Retina (tissue), 1 donor: ENCODE data around the gene PCDHGA8.
"Not testable (repeated sequence)": the region's sequence is repeated elsewhere in the genome, so short reads cannot be mapped to it uniquely, and the experiment has no call there.

Experiments used
- DNase-seq: peaks from one replicate; pipeline ENCODE4 v3.0.0-alpha.2; 2016

The PCDHGA8 gene

DNA sequence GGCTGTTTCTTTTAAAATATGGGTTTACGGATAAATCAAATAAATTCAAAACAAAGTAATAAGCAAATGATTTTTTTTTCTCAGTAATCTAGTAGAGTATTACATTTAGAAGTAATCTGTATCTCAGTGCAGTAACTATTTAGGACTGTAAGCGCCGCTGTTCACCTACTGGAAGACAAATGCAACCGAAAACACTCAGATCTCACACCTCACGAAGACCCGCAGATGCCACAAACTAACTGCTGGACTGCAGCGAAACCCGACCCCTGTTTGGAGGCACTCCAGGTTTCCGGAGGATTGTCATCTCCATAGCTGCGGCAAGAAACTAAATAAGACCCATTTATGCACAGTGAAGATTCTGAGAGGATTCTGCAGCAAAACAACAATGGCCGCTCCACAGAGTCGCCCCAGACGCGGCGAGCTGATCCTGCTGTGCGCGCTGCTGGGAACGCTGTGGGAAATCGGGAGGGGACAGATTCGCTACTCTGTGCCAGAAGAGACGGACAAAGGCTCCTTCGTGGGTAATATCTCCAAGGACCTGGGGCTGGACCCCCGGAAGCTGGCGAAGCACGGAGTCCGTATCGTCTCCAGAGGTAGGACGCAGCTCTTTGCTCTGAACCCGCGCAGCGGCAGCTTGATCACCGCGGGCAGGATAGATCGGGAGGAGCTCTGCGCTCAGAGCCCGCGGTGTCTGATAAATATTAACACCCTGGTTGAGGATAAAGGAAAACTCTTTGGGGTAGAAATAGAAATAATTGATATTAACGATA, at the start of gene PCDHGA8:
Gene PCDHGA8 (plus strand): TSS at position 205 of the 770 bp plus-strand sequence. CDS start 181 bp downstream, at position 386.
- DNase-seq = no peak

DNA sequence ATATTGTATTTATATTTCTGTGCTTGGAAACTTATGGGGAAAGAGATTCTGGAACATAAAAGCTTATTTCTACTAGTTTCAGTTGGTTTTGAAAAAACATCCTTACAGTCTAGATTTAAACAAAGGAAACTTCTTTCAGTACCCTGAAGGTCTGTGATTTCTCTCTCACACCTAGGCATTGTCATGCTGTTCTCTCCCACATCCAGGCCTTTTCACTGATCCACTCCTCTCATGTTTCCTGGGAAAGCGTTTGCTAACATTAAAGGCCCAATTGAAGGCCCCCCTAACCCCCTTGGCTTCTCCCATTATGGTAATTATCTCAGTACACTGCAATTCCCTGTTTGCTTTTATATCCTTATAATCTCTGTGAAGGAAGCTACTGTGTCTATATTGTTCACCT, 49.7 kb upstream of the PCDHGA8 start:
- no peak for DNase-seq

DNA sequence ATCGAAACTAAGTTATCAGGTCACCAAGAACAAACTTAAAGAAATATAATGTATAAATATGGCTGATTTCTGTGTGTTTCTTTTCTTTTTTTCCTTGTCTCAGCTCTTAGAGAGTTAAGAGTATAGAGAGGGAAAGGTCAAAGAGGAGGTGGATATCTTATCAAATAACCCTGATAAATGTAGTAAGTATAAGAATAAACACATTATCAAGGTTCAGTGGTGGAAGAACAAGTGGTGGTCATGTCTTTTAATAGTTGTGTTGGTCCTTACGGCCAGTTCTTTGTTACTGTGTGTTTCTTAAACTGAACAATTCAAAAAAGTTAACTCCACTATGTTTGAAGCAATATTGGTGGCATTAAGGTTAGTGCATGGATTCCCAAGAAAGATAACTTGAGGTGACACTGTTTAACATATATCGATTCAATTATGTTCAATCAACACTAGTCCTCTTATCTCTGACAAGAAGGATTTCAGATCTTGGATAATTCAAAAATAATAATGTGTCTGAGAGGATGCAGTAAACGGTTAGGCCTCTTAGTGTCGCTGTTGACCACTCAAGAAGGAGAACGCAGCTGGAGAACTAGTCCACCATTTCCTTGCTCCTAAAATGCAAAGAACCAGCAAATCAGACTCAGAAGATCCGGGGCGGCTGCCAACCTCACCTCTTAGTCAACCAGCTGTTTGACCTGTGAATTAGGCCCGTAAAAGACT, 49.0 kb upstream of the PCDHGA8 start, which contains the start of gene PCDHGA3:
Gene PCDHGA3 (plus strand): TSS at position 588 of the 711 bp plus-strand sequence. CDS start 205 bp downstream, outside the sequence.
- DNase-seq = peak; percentile 37

GRCh38 chr5:141343953-141344463, 48.4 kb upstream of the PCDHGA8 start:
- DNase-seq = no peak

GRCh38 chr5:141345327-141345726, 47.1 kb upstream of the PCDHGA8 start:
- no peak for DNase-seq

DNA sequence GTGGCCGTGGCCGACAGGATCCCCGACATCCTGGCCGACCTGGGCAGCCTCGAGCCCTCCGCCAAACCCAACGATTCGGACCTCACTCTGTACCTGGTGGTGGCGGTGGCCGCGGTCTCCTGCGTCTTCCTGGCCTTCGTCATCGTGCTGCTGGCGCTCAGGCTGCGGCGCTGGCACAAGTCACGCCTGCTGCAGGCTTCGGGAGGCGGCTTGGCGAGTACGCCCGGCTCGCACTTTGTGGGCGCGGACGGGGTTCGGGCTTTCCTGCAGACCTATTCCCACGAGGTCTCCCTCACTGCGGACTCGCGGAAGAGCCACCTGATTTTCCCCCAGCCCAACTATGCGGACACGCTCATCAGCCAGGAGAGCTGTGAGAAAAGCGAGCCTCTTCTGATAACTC, 46.4 kb upstream of the PCDHGA8 start:
- DNase-seq = not testable (repeated sequence)

DNA sequence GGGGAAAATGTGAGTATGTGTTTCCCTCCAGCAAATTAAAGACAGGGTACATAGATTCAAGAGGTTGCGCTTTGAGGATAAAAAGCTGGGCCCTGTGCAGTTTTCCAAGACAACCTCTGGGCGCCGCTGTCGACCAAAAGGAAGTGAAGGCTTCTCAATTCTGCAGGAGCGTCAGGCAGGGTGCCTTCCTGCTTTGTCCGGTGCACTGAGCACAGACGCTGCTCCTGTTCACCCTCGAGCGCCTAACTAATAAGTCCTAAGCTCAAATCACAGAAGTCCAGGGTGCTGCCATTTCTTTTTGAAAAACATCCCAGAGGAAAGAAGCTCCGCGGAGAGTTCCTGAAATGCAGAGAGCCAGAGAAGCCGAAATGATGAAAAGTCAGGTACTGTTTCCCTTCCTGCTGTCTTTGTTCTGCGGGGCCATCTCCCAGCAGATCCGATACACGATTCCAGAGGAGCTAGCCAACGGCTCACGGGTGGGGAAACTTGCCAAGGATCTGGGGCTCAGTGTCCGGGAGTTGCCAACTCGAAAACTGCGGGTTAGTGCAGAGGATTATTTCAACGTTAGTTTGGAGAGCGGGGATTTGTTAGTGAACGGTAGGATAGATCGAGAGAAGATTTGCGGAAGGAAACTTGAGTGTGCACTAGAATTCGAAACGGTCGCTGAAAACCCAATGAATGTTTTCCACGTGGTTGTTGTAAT, 42.4 kb upstream of the PCDHGA8 start, which contains the start of gene PCDHGB1:
Gene PCDHGB1 (plus strand): TSS at position 183 of the 703 bp plus-strand sequence. CDS start 162 bp downstream, at position 345.
- DNase-seq = no peak

DNA sequence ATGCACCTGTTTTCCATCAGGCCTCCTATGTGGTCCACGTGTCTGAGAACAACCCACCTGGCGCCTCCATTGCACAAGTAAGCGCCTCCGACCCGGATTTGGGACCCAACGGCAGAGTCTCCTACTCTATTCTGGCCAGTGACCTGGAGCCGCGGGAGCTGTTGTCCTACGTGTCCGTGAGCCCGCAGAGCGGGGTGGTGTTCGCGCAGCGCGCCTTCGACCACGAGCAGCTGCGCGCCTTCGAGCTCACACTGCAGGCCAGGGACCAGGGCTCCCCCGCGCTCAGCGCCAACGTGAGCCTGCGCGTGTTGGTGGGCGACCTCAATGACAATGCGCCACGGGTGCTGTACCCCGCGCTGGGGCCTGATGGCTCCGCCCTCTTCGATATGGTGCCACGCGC, 40.8 kb upstream of the PCDHGA8 start:
- DNase-seq = no peak

GRCh38 chr5:141354900-141355469, 37.4 kb upstream of the PCDHGA8 start, which contains the start of gene PCDHGA4:
PCDHGA4 (plus strand) TSS chr5:141355021; CDS start chr5:141355108, 87 bp downstream.
- no peak for DNase-seq

DNA sequence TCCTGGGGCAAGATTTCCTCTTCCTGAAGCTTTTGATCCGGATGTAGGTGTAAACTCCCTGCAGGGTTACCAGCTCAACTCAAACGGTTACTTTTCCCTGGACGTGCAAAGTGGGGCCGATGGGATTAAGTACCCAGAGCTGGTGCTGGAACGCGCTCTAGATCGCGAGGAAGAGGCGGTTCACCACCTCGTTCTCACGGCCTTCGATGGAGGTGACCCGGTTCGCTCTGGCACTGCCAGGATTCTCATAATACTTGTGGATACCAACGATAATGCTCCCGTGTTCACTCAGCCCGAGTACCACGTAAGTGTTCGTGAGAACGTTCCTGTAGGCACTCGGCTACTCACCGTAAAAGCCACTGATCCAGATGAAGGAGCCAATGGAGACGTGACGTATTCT, 36.8 kb upstream of the PCDHGA8 start:
- DNase-seq = no peak

GRCh38 chr5:141356133-141356532, 36.3 kb upstream of the PCDHGA8 start:
- no peak for DNase-seq

DNA sequence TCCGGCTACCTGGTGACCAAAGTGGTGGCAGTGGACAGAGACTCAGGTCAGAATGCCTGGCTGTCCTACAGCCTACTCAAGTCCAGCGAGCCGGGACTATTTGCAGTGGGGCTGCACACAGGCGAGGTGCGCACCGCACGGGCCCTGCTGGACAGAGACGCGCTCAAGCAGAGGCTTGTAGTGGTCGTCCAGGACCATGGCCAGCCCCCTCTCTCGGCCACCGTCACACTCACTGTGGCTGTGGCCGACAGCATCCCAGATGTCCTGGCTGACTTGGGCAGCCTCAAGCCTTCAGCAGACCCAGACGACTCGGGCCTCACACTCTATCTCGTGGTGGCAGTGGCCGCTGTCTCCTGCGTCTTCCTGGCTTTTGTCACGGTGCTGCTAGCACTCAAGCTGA, 35.5 kb upstream of the PCDHGA8 start:
- DNase-seq = no peak

GRCh38 chr5:141359790-141360426, 32.5 kb upstream of the PCDHGA8 start, which contains the start of gene PCDHGB2:
PCDHGB2 (plus strand) TSS chr5:141359994; CDS start chr5:141360136, 142 bp downstream.
- peak; percentile 15 for DNase-seq

DNA sequence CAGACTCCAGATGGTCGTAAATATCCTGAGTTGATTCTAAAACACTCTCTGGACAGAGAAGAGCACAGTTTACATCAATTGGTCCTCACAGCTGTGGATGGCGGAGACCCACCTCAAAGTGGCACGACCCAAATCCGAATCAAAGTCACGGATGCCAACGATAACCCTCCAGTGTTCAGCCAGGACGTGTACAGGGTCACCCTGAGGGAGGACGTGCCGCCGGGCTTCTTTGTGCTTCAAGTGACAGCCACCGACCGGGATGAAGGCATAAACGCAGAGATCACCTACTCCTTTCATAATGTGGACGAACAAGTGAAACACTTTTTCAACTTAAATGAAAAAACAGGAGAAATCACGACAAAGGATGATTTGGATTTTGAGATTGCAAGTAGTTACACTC, 31.7 kb upstream of the PCDHGA8 start:
- DNase-seq = no peak

GRCh38 chr5:141362719-141363118, 29.7 kb upstream of the PCDHGA8 start:
- no peak for DNase-seq

DNA sequence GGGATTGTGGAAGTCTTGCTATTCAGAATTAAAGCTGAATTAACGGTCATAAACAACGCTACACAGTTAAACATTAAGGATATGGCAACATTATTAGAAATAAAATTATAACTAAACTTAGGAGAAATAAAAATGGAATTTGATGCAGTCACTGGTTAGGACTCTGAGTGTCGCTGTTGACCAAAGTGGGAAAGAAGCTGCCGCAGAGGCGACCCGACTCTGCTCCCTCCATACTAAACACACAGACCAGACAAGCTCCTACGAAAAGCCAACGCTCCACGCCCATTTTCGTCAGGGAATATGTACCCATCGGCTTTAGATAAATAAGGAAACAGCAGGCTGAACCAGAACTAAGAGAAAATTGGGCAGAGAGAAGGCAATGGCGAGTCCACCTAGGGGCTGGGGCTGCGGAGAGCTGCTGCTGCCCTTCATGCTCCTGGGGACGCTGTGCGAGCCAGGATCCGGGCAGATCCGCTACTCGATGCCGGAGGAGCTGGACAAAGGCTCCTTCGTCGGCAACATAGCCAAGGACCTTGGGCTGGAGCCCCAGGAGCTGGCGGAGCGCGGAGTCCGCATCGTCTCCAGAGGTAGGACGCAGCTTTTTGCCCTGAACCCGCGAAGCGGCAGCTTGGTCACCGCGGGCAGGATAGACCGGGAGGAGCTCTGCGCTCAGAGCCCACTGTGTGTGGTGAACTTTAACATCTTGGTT, 28.3 kb upstream of the PCDHGA8 start, which contains the start of gene PCDHGA5:
Gene PCDHGA5 (plus strand): TSS at position 211 of the 709 bp plus-strand sequence. CDS start 169 bp downstream, at position 380.
- DNase-seq = peak; percentile 26

DNA sequence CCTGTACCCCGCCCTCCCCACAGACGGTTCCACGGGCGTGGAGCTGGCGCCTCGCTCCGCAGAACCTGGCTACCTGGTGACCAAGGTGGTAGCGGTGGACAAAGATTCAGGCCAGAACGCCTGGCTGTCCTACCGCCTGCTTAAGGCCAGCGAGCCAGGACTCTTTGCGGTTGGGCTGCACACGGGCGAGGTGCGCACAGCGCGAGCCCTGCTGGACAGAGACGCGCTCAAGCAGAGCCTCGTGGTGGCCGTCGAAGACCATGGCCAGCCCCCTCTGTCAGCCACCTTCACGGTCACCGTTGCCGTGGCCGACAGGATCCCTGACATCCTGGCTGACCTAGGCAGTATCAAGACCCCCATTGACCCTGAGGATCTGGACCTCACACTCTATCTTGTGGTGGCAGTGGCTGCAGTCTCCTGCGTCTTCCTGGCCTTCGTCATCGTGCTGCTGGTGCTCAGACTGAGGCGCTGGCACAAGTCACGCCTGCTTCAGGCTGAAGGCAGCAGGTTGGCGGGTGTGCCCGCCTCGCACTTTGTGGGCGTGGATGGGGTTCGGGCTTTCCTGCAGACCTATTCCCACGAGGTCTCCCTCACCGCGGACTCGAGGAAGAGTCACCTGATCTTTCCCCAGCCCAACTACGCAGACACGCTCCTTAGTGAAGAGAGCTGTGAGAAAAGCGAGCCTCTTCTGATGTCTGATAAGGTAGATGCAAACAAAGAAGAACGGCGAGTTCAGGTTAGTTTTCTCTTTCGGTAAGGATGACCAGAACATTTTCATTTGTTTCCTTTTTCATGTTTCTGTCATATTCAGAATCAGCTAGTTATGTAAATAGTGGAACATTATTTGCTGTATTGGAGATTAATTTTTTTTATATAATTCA, 26.2 kb upstream of the PCDHGA8 start:
- DNase-seq = no peak

DNA sequence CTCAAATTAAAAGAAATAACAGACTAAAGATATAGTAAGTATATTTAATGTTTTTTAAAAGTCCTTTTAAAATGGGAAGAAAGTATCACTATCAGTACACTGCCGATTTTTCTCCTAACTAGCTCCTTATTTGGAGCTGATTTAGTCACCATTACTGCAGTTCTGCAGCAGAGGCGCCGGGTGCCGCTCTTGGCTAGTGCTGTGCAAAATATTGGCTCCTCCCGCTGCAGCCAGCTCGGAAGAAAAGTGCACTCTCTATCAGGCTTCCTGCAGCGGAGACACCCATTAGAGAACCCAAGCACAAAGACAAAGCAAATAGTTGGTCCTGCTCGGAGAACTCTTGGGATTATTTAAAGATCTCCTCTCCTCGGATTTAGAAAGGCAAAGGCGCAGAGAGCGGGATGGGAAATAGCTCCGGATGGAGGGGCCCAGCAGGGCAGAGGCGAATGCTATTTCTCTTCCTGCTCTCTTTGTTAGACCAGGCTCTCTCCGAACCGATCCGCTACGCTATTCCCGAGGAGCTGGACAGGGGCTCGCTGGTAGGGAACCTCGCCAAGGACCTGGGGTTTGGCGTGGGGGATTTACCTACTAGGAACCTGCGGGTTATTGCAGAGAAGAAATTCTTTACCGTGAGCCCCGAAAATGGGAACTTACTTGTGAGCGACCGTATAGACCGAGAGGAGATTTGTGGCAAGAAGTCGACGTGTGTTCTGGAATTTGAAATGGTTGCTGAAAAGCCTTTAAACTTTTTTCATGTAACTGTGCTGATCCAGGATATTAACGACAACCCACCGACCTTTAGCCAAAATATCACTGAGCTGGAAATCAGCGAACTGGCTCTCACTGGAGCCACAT, 22.2 kb upstream of the PCDHGA8 start, which contains the start of gene PCDHGB3:
Gene PCDHGB3 (plus strand): TSS at position 249 of the 855 bp plus-strand sequence. CDS start 153 bp downstream, at position 402.
- no peak for DNase-seq
